RWPE2 (cell line): Measurements from ENCODE around the gene LIN7A.

ENCODE experiments used
- ATAC-seq: fragments of 200-7000 bp; cut with Tn5 transposase; 3 replicates; pipeline ENCODE4 v1.9.1; 2021; ENCODE audit warnings: low read depth
- DNase-seq: peaks from one replicate; pipeline ENCODE4 v3.0.0-alpha.2; 2020; ENCODE audit warnings: low spot score
- H3K27ac ChIP-seq: fragments of 450-650 bp; 2 replicates; pipeline ENCODE4 v1.5.1; 2017; ENCODE audit warnings: mild to moderate bottlenecking; ENCODE audit not compliant: poor library complexity, severe bottlenecking
- H3K27me3 ChIP-seq: fragments of 250-450 bp; sonication (Bioruptor Pico); 2 replicates; pipeline ENCODE4 v1.5.1; 2021; ENCODE audit warnings: mild to moderate bottlenecking, moderate library complexity; ENCODE audit not compliant: insufficient read depth, poor library complexity, severe bottlenecking
- H3K36me3 ChIP-seq: fragments of 250-450 bp; sonication (Bioruptor Pico); 2 replicates; pipeline ENCODE4 v1.5.1; 2020; ENCODE audit warnings: low read depth, mild to moderate bottlenecking, moderate library complexity
- H3K4me1 ChIP-seq: fragments of 250-450 bp; sonication (Bioruptor Pico); 2 replicates; pipeline ENCODE4 v1.5.1; 2021; ENCODE audit warnings: mild to moderate bottlenecking, moderate library complexity; ENCODE audit not compliant: insufficient read depth, poor library complexity, severe bottlenecking
- H3K4me3 ChIP-seq: fragments of 250-450 bp; sonication (Bioruptor Pico); 2 replicates; pipeline ENCODE4 v1.5.1; 2021; ENCODE audit warnings: mild to moderate bottlenecking, moderate library complexity; ENCODE audit not compliant: severe bottlenecking
- H3K9me3 ChIP-seq: fragments of 250-450 bp; sonication (Bioruptor Pico); 2 replicates; pipeline ENCODE4 v1.5.1; 2021; ENCODE audit warnings: mild to moderate bottlenecking, moderate library complexity; ENCODE audit not compliant: severe bottlenecking
- CTCF ChIP-seq: fragments of 450-650 bp; IDR thresholded peaks from one replicate; pipeline ENCODE4 v1.5.1; 2017; ENCODE audit warnings: mild to moderate bottlenecking, moderate library complexity; ENCODE audit not compliant: poor library complexity, severe bottlenecking

Gene LIN7A

GRCh38 chr12:80747800-80748199 is 189.9 kb downstream of the LIN7A start:
- Histone ChIP-seq H3K4me3 (no peak overlapping the region), H3K4me1 (no peaks in the 10 kb centered on the region), H3K27ac (no peak overlapping the region), H3K27me3 (no peaks in the 10 kb centered on the region), H3K36me3 (no peaks in the 10 kb centered on the region), H3K9me3 (no peaks in the 10 kb centered on the region)
- ATAC-seq: no peak
- TF ChIP-seq CTCF: no peak
- DNase-seq: no peak

DNA sequence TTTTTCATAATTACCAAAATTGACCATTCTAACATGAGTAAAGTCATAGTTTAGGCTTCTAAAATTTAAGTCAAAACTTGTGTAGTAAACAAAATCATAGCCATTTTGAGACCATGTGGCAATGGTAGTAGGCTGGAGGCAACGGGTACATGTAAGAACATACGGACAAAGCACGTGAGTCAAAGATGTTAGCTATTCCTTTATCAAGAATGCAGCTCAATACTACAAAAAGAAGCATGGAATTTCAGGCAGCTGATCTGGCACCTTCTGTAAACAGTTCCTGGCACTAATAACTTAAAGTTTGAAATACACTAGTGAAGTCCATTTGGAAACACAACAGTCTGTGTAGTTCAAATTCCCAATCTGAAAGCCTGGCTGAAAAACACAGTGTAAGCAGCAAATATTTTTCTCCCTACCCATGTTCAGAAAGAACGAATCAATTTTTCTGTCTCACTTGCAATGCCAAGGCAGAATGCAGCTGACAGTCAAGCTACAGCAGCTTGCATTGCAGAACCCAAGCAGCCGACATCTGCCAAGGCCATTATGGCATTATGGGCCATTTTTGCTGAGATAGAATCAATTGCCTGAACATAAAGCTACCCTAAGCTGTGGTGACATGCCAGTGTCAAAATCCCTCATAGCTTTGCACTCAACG is 191.8 kb downstream of the LIN7A start:
- no peak for TF ChIP-seq CTCF
- no peak overlapping the region for H3K4me3 ChIP-seq
- H3K27ac ChIP-seq: no peak overlapping the region
- H3K27me3 ChIP-seq: peaks cover 3% of the 10 kb centered on the region
- no peak for ATAC-seq
- H3K9me3 ChIP-seq: no peaks in the 10 kb centered on the region
- no peaks in the 10 kb centered on the region for H3K36me3 ChIP-seq
- no peaks in the 10 kb centered on the region for H3K4me1 ChIP-seq
- no peak for DNase-seq
